Myocyte (in vitro differentiated cells): ENCODE results near the gene CATSPERD. TPM values are rescaled to one million over a fixed set of nuclear protein-coding genes. Genes with fewer than 3 reads are reported as not detected.
"Not testable (repeated sequence)": the region's sequence is repeated elsewhere in the genome, so short reads cannot be mapped to it uniquely, and the experiment has no call there.

Source experiments
- DNase-seq: peaks from one replicate; pipeline ENCODE4 v3.0.0-alpha.2; 2012; ENCODE audit warnings: low read depth
- total RNA-seq: library from RNA; depleted of rRNA; stranded (reverse); fragments of >200 nt; gene quantifications from 2 replicates; pipeline ENCODE4 v1.2.3, GENCODE V29; 2014

Gene CATSPERD
- total RNA-seq, 1 donor from 2014 or later: not detected

- no peak for DNase-seq
Observed at GRCh38 chr19:5684694-5685430, 35.6 kb upstream of the CATSPERD start.

GRCh38 chr19:5686326-5686646, 34.2 kb upstream of the CATSPERD start:
- no peak for DNase-seq

GRCh38 chr19:5686647-5687359, 33.6 kb upstream of the CATSPERD start:
- DNase-seq: peak; percentile 93

- DNase-seq: no peak
Observed at GRCh38 chr19:5687360-5688198, 32.9 kb upstream of the CATSPERD start.

- not testable (repeated sequence) for DNase-seq
Observed at GRCh38 chr19:5688262-5688881, 32.1 kb upstream of the CATSPERD start.

- DNase-seq: peak; percentile 97
Observed at GRCh38 chr19:5690125-5690954, 30.1 kb upstream of the CATSPERD start, which contains the start of gene RPL36. RPL36 (plus strand) TSS chr19:5690295; CDS start chr19:5690508, 213 bp downstream.

- peak; percentile 55 for DNase-seq
Observed at GRCh38 chr19:5690955-5691821, 29.2 kb upstream of the CATSPERD start.

GRCh38 chr19:5691822-5692722, 28.4 kb upstream of the CATSPERD start:
- no peak for DNase-seq

GRCh38 chr19:5692723-5693194, 27.7 kb upstream of the CATSPERD start:
- peak; percentile 37 for DNase-seq

- peak; percentile 85 for DNase-seq
Observed at GRCh38 chr19:5693195-5694166, 27.0 kb upstream of the CATSPERD start.

- DNase-seq: no peak
Observed at GRCh38 chr19:5694167-5694955, 26.1 kb upstream of the CATSPERD start.

- DNase-seq: no peak
Observed at GRCh38 chr19:5694956-5695648, 25.3 kb upstream of the CATSPERD start.

- DNase-seq: peak; percentile 45
Observed at GRCh38 chr19:5695649-5696195, 24.7 kb upstream of the CATSPERD start.

- DNase-seq: no peak
Observed at GRCh38 chr19:5696196-5697021, 24.0 kb upstream of the CATSPERD start.
